Coronary artery (tissue), 2 donors: Measurements from ENCODE around the gene RPL35.

Experiments
- DNase-seq: peaks from one replicate; pipeline ENCODE4 v3.0.0-alpha.2; 2017; ENCODE audit warnings: low spot score
- H3K27ac ChIP-seq, 2 donors: fragments of 200-600 bp; sonication (generic); one replicate each; pipeline ENCODE4 v1.5.1; 2016 to 2019
- H3K4me3 ChIP-seq: fragments of 200-600 bp; sonication (generic); 2 replicates; pipeline ENCODE4 v1.5.1; 2016; ENCODE audit warnings: mild to moderate bottlenecking, moderate library complexity
- CTCF ChIP-seq: fragments of 200-600 bp; sonication (generic); IDR thresholded peaks from one replicate; pipeline ENCODE4 v1.5.1; 2019; ENCODE audit warnings: antibody characterized with exemption

RPL35 gene

GRCh38 chr9:124894035-124894740 is 32.4 kb upstream of the RPL35 start:
- Histone ChIP-seq H3K4me3 (no peak overlapping the region), H3K27ac (no peak overlapping the region)
- TF ChIP-seq CTCF = no peak
- no peak for DNase-seq

- no peak for DNase-seq
- Histone ChIP-seq H3K4me3 (no peak overlapping the region), H3K27ac (no peak overlapping the region)
- TF ChIP-seq CTCF = no peak
Observed at GRCh38 chr9:124890179-124890578, 28.4 kb upstream of the RPL35 start.

- Histone ChIP-seq H3K27ac (no peak overlapping the region), H3K4me3 (no peak overlapping the region)
- DNase-seq = no peak
Observed at GRCh38 chr9:124889006-124889405, 27.2 kb upstream of the RPL35 start.

GRCh38 chr9:124887832-124888231 is 26.1 kb upstream of the RPL35 start:
- Histone ChIP-seq H3K4me3 (no peak overlapping the region), H3K27ac (no peak overlapping the region)
- no peak for TF ChIP-seq CTCF
- DNase-seq = no peak

More at GRCh38 chr9:124889006-124889405, 27.2 kb upstream of the RPL35 start:
- TF ChIP-seq CTCF = no peak

- no peak for DNase-seq
- TF ChIP-seq CTCF = no peak
- H3K4me3 ChIP-seq = no peak overlapping the region
- H3K27ac ChIP-seq = no peak overlapping the region
Observed at GRCh38 chr9:124886866-124887492, 25.2 kb upstream of the RPL35 start.

GRCh38 chr9:124886461-124886860 is 24.7 kb upstream of the RPL35 start:
- TF ChIP-seq CTCF = no peak
- no peak for DNase-seq
- H3K27ac ChIP-seq = no peak overlapping the region

GRCh38 chr9:124885551-124885950 is 23.8 kb upstream of the RPL35 start:
- Histone ChIP-seq H3K27ac (no peak overlapping the region), H3K4me3 (no peak overlapping the region)
- DNase-seq = no peak
- no peak for TF ChIP-seq CTCF

More at GRCh38 chr9:124886461-124886860, 24.7 kb upstream of the RPL35 start:
- no peak overlapping the region for H3K4me3 ChIP-seq
